Measurements from ENCODE around the gene LHFPL4.
A peak's percentile ranks its signal among the peaks of the same experiment; 100 is the strongest.
"Not testable (repeated sequence)": the region's sequence is repeated elsewhere in the genome, so short reads cannot be mapped to it uniquely, and the experiment has no call there.

Gene LHFPL4

GRCh38 chr3:9536212-9536611 is 17.4 kb downstream of the LHFPL4 start:
- DNase-seq (ENCODE audit: low read depth in 2 of 2) = no peak

GRCh38 chr3:9534429-9534828 is 19.2 kb downstream of the LHFPL4 start:
- no peak for DNase-seq (ENCODE audit: low read depth in 2 of 2)

GRCh38 chr3:9525078-9525477 is 28.5 kb downstream of the LHFPL4 start:
- no peak for DNase-seq (ENCODE audit: low read depth in 2 of 2)

GRCh38 chr3:9514956-9515355 is 38.7 kb downstream of the LHFPL4 start:
- no peak for DNase-seq (ENCODE audit: low read depth in 2 of 2)

GRCh38 chr3:9514306-9514705 is 39.3 kb downstream of the LHFPL4 start:
- DNase-seq (ENCODE audit: low read depth in 2 of 2) = no peak

- DNase-seq (ENCODE audit: low read depth in 2 of 2) = no peak
These were observed 41.1 kb downstream of the LHFPL4 start for GRCh38 chr3:9512456-9513045.

- no peak for DNase-seq (ENCODE audit: low read depth in 2 of 2)
These were observed 44.8 kb downstream of the LHFPL4 start for GRCh38 chr3:9508781-9509180.

- DNase-seq (ENCODE audit: low read depth in 2 of 2) = no peak
These were observed 45.7 kb downstream of the LHFPL4 start for GRCh38 chr3:9507586-9508578.

GRCh38 chr3:9503283-9503682 is 50.3 kb downstream of the LHFPL4 start:
- DNase-seq (ENCODE audit: low read depth in 2 of 2) = peak; percentile 31 to 43

GRCh38 chr3:9501226-9501625 is 52.4 kb downstream of the LHFPL4 start:
- no peak for DNase-seq (ENCODE audit: low read depth in 2 of 2)

- peak; percentile 8 to 30 for DNase-seq (ENCODE audit: low read depth in 2 of 2)
These were observed 53.2 kb downstream of the LHFPL4 start for GRCh38 chr3:9500108-9501050.

- no peak for DNase-seq (ENCODE audit: low read depth in 2 of 2)
These were observed 54.0 kb downstream of the LHFPL4 start for GRCh38 chr3:9499455-9500107.

GRCh38 chr3:9498781-9499180 is 54.8 kb downstream of the LHFPL4 start:
- DNase-seq (ENCODE audit: low read depth in 2 of 2) = no peak

- no peak for DNase-seq (ENCODE audit: low read depth in 2 of 2)
These were observed 55.6 kb downstream of the LHFPL4 start for GRCh38 chr3:9497821-9498565.

- DNase-seq (ENCODE audit: low read depth in 2 of 2) = no peak
These were observed 56.7 kb downstream of the LHFPL4 start for GRCh38 chr3:9496893-9497292.

GRCh38 chr3:9494036-9494435 is 59.6 kb downstream of the LHFPL4 start:
- not testable (repeated sequence) for DNase-seq (ENCODE audit: low read depth in 2 of 2)

GRCh38 chr3:9491506-9491905 is 62.1 kb downstream of the LHFPL4 start:
- no peak for DNase-seq (ENCODE audit: low read depth in 2 of 2)

- no peak for DNase-seq (ENCODE audit: low read depth in 2 of 2)
These were observed 68.4 kb downstream of the LHFPL4 start for GRCh38 chr3:9485248-9485647.

- no peak for DNase-seq (ENCODE audit: low read depth in 2 of 2)
These were observed 73.4 kb downstream of the LHFPL4 start for GRCh38 chr3:9480265-9480664.

GRCh38 chr3:9476935-9477334 is 76.7 kb downstream of the LHFPL4 start:
- DNase-seq (ENCODE audit: low read depth in 2 of 2) = no peak

GRCh38 chr3:9474482-9474881 is 79.1 kb downstream of the LHFPL4 start:
- no peak for DNase-seq (ENCODE audit: low read depth in 2 of 2)

Measured in stimulated activated CD8-positive, alpha-beta memory T cell treated with anti-CD3 and anti-CD28 coated beads, Interleukin-2, amount 100 ng/mL, for 1 hour (primary cell).